Superior temporal gyrus (tissue), 1 donor: ENCODE data around the gene COL7A1.
"Not testable (repeated sequence)": the region's sequence is repeated elsewhere in the genome, so short reads cannot be mapped to it uniquely, and the experiment has no call there.

ENCODE experiments used
- DNase-seq: peaks from one replicate; pipeline ENCODE4 v3.0.0-alpha.2; 2016; ENCODE audit errors: extremely low spot score

The COL7A1 gene

GRCh38 chr3:48543271-48543866 is 51.8 kb downstream of the COL7A1 start:
- no peak for DNase-seq

GRCh38 chr3:48538451-48538850 is 56.7 kb downstream of the COL7A1 start:
- DNase-seq = no peak

GRCh38 chr3:48536785-48537184 is 58.3 kb downstream of the COL7A1 start:
- DNase-seq = no peak

GRCh38 chr3:48536116-48536515 is 59.0 kb downstream of the COL7A1 start:
- no peak for DNase-seq

- no peak for DNase-seq
Measured at GRCh38 chr3:48535578-48535977, 59.6 kb downstream of the COL7A1 start.

- DNase-seq = no peak
Measured at GRCh38 chr3:48532977-48533337, 62.2 kb downstream of the COL7A1 start.

GRCh38 chr3:48532271-48532976 is 62.7 kb downstream of the COL7A1 start:
- DNase-seq = peak; percentile 95

GRCh38 chr3:48530701-48531100 is 64.4 kb downstream of the COL7A1 start:
- not testable (repeated sequence) for DNase-seq

- DNase-seq = no peak
Measured at GRCh38 chr3:48528754-48529153, 66.4 kb downstream of the COL7A1 start.

GRCh38 chr3:48528048-48528447 is 67.1 kb downstream of the COL7A1 start:
- DNase-seq = no peak

- no peak for DNase-seq
Measured at GRCh38 chr3:48524970-48525369, 70.2 kb downstream of the COL7A1 start.

- no peak for DNase-seq
Measured at GRCh38 chr3:48521635-48522034, 73.5 kb downstream of the COL7A1 start.

- DNase-seq = no peak
Measured at GRCh38 chr3:48519277-48519643, 75.9 kb downstream of the COL7A1 start.

GRCh38 chr3:48518638-48519276 is 76.4 kb downstream of the COL7A1 start:
- DNase-seq = no peak

- DNase-seq = no peak
Measured at GRCh38 chr3:48518069-48518468, 77.1 kb downstream of the COL7A1 start.

- DNase-seq = no peak
Measured at GRCh38 chr3:48516571-48516970, 78.6 kb downstream of the COL7A1 start.

- DNase-seq = no peak
Measured at GRCh38 chr3:48514431-48515227, 80.5 kb downstream of the COL7A1 start.
